HG03439 (cell line): ENCODE measurements around the gene MSANTD2.
A peak's percentile ranks its signal among the peaks of the same experiment; 100 is the strongest.
"Not testable (repeated sequence)": the region's sequence is repeated elsewhere in the genome, so short reads cannot be mapped to it uniquely, and the experiment has no call there.

Experiments used
- ATAC-seq: cut with Tn5 transposase; IDR thresholded peaks from one replicate; pipeline ENCODE4 v1.9.1; 2021; ENCODE audit warnings: mild to moderate bottlenecking, moderate library complexity; ENCODE audit not compliant: unreplicated experiment

Gene MSANTD2

DNA sequence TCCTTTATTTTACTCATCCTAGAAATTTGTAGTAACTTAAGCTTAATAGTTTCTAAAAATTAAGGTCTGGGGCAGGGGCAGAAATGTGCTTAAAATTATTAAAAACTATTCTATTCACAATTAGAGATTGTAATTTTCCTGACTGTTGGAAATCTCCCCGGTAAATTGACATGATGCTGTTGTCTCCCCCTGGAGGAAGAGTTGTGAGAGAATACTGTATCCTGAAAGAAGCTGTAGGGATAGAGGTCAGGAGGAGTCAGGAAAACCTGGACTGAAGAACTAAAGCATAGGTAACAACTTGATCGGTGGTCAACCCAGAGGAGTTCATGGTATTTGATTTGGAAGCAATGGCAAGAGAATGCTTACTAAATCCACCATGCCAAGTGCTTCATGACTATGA lies 21.9 kb downstream of the MSANTD2 start:
- no peak for ATAC-seq

DNA sequence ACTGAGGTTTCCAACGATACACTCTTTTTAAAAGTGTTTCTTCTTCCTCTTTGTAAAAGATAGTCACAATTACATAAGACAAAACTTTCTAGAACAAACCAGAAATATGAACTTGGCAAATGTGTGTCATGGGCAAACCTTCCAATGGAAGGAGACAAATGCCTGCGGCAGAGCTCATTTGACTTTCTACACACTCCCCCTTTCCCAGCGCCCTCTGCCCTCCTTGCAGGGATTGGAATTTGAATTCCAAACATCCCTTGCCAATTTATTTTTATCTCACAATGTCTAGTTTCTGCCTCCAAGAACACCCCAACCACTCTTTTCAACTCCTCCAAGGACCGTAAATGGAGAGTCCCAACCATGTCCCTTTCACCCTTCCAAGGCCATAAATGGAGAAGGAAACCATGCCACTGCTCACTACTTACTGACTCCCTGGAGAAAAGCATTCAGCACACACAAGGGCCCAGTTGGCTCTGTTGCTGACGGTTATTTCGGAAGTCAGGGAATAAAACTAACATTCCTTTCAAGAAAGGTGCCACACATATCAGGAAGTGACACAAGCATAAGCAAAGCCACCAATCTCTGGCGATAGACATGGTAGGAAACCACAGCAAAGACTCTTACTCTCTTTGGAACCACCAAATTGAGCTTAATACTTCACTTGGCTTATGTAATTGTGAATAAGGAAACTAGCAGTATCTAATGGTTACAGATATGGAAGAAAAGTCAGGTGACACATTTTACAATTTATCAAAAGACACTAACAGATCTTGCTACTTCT lies 23.2 kb downstream of the MSANTD2 start:
- ATAC-seq = no peak

DNA sequence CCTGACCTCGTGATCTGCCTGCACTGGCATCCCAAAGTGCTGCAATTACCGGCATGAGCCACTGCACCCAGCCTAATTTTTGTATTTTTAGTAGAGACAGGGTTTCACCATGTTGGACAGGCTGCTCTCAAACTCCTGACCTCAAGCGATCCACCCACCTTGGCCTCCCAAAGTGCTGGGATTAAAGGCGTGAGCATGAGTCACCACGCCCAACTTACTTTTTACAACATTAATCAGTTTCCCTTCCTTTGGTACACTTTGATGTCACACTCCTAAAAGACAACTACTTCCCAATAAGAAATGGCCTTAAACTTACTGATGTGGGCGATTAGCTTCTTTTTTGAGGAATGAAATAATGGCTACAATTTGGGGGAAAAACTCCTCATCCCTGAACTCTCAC lies 29.2 kb downstream of the MSANTD2 start:
- ATAC-seq = not testable (repeated sequence)

- no peak for ATAC-seq
Measured at GRCh38 chr11:124769806-124770774, 30.1 kb downstream of the MSANTD2 start.

- ATAC-seq = no peak
Measured at GRCh38 chr11:124768914-124769313, 31.3 kb downstream of the MSANTD2 start.

GRCh38 chr11:124766156-124766555 lies 34.0 kb downstream of the MSANTD2 start:
- ATAC-seq = no peak

- ATAC-seq = peak; percentile 25
Measured at GRCh38 chr11:124763156-124763947, 36.9 kb downstream of the MSANTD2 start.

DNA sequence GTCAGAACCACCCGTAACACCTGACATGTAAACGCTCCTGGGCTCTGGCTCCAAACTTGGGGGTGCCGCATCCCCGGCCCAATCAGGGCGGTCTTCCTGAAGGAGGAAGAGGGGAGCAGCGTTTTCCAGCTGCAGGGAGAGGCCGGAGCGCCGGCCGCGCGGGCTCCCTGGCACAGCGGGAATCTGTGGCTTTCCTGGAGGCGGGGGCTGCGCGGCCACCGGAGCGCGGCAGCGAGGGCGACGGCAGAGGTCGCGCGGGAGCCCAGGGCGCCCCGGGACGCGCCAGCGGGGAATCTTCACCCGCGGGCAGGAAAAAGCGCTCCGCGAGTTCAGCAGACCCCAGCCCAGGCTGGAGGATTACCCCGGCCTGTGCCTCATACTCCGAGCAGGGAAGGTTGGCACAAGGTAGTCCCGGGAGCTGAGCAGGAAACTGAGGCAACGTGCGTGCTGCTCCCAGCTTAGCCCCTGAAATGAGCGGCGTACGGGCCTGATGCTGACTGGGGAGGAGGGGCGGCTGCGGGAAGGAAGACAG lies 37.5 kb downstream of the MSANTD2 start:
- ATAC-seq = peak; percentile 20

DNA sequence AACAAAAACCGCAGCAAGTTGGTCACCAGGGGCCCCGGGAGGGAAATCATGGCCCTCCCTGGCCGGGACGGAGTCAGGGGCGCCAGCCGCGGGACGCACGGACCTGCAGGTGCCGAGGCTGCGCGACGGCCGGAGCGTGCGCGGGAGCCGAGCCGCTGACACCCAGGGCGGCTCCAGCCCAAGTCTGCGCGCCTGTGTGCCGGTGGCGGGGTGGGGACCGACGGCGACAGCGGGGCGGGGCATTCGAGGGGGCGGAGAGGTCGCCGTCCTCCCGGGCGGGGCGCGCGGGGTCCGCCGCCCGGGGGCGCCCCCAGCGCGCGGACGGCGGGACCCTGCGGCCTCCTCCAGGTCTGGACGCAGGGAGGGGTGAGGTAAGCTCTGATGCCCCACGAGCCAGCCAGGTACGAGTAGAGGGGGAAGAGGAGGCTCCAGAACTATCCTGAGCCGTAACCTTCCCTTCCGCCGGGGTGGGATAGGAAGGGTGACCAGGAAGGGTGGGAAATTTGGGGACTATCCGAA lies 38.0 kb downstream of the MSANTD2 start, which contains the start of gene ESAM:
TSS of gene ESAM (minus strand) at position 186 of the 519 bp plus-strand sequence. CDS start at position 50, 136 bp downstream.
- ATAC-seq = peak; percentile 62

DNA sequence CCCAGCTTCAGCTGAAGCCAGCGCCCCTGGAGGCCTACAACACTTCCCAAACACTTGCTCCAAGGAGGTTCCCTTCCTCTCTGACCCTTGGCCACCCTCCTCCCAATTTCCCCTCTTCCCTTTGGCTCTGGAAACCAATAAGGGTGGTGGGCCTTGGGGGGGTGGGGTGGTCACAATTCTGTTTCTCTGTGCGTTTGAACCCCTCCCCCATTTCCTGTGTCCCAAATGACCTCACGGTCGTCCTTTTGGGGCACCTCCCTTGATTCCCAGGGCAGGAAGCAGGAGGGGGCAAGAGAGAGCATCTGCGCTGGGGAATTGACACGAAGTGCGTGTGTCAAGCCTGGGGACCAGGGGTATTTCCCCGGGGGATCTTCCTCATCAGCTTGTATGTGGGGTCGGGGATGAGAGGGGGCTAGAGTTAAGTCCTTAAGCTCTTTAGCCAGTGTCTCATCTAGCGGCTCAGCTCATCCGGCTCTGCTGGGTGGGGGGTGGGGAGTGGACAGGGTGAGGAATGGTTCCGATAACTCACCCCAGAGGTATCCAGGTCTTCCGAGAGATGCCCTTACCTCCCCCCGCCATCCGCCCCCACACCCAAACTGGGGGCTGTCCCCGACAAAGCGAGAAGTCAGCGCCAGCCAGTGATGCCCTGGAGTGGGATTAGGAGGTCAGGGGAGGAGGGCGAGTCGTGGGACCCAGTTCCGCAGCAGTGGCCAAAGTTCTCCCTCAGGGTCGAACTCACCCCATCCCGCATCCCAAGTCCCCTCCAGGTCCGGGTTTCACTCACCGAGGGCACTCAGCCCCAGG lies 38.7 kb downstream of the MSANTD2 start:
- no peak for ATAC-seq

DNA sequence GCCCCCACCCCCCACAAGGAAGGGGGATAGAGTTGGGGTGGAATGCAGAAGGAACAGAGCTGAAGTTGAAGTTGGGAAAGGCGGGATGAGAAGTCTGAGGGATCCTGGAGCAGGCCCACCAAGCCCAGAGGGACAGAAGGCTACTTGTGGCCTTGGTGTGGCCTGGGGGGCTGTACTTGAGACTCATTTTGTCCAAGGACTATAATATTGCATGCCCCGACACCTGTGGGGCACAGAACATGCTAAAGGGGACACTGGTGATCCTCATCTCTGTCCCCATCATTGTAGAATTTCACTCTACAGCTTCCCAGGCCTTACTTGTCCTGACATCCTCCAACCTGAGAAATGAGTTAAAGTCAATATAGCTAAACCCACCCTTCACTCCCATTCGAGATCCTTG lies 39.4 kb downstream of the MSANTD2 start:
- no peak for ATAC-seq

DNA sequence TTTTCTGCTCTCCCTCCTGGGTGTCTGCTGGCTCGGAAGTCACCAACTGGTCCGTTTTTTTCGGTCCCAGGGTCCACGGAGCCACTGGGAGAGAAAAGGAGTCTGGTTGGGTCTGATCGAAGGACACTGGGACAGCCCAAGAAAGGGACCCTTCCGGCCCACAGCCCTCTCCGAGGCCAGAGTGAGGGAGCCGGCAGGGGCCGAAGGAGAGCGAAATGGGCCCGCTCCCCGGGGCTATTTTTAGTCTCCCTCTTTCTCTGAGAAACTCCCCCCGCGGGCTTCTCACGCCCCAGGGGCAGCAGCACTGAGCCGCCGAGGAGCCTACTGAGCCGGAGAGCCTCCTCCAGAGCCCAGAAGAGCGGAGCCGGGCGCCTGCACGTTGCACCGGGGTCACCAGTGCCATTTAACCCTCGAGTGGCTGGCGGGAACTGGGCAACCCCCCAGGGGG lies 40.0 kb downstream of the MSANTD2 start:
- no peak for ATAC-seq

GRCh38 chr11:124759266-124760204 lies 40.7 kb downstream of the MSANTD2 start:
- ATAC-seq = no peak

- peak; percentile 39 for ATAC-seq
Measured at GRCh38 chr11:124758355-124759265, 41.6 kb downstream of the MSANTD2 start.

GRCh38 chr11:124757320-124757719 lies 42.9 kb downstream of the MSANTD2 start:
- no peak for ATAC-seq

GRCh38 chr11:124756753-124757227 lies 43.4 kb downstream of the MSANTD2 start:
- no peak for ATAC-seq
